GM18526 (cell line): ENCODE results near the gene ADM2.
A peak's percentile ranks its signal among the peaks of the same experiment; 100 is the strongest.

Source experiments
- POLR2A ChIP-seq: IDR thresholded peaks from 3 replicates; pipeline ENCODE4 v1.6.1; 2011; ENCODE audit not compliant: insufficient read length; ENCODE audit errors: extremely low read depth

ADM2 gene

DNA sequence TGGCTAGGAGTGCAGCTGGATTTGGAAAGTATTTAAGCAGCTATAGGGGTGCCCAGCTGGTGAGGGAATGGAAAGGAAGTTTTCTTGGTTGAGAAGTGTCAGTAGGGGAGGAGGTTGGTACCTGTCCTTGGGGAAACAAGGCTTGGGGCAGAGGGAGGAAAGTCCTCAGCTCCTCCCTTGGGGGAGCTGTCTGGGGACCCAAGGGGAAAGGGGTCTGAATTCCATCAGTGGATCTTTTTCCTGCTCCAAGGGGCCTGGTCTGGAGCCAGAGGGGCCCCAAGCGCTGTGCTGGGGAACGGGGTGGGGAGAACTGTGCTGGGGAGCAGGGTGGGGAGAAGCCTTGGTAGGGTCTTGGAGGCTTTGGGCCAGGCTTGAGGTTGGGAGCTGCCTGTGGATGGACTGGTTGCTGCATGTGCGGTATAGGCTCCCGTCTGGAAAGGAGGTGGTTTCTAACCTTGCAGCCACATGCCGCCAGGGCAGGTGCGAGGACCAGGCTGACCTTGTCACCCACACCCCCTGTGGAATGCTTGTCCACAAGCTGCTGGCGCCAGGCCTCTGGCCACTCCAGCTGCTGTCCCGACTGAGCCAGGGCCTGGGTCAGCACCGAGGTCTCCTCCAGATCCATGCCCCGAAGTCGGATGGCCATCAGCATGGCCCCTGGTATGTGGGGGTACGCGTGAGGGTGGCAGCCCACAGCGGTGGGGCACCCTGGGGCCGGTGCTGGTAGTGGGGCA is 47.5 kb downstream of the ADM2 start:
- TF ChIP-seq POLR2A: no peak

GRCh38 chr22:50529416-50529896 is 48.1 kb downstream of the ADM2 start:
- peak; percentile 2 for TF ChIP-seq POLR2A

- peak; percentile 75 for TF ChIP-seq POLR2A
Observed at GRCh38 chr22:50529897-50530579, 48.7 kb downstream of the ADM2 start, which contains the start of gene TYMP. Gene TYMP, minus strand, starts transcription at chr22:50530012. Its CDS starts 303 bp downstream, at chr22:50529709.

DNA sequence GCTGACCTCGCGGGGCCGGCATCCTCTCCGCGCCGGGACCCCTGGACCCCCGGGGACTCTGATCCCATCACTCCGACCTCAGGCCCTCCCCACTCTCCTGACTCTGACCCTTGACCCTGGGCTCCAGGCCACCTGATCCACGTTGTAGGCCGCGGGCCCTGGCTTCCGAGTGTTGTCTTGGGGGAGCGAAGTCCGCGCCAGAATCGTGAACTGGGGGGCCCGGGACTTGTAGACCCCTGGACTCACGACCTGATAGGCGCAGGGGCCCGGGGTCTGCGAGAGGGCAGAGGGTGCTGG is 49.2 kb downstream of the ADM2 start:
- no peak for TF ChIP-seq POLR2A

- TF ChIP-seq POLR2A: peak; percentile 93
Observed at GRCh38 chr22:50530877-50531545, 49.7 kb downstream of the ADM2 start.

GRCh38 chr22:50531546-50531961 is 50.2 kb downstream of the ADM2 start:
- TF ChIP-seq POLR2A: peak; percentile 69

GRCh38 chr22:50531962-50532674 is 50.8 kb downstream of the ADM2 start:
- TF ChIP-seq POLR2A: peak; percentile 48

DNA sequence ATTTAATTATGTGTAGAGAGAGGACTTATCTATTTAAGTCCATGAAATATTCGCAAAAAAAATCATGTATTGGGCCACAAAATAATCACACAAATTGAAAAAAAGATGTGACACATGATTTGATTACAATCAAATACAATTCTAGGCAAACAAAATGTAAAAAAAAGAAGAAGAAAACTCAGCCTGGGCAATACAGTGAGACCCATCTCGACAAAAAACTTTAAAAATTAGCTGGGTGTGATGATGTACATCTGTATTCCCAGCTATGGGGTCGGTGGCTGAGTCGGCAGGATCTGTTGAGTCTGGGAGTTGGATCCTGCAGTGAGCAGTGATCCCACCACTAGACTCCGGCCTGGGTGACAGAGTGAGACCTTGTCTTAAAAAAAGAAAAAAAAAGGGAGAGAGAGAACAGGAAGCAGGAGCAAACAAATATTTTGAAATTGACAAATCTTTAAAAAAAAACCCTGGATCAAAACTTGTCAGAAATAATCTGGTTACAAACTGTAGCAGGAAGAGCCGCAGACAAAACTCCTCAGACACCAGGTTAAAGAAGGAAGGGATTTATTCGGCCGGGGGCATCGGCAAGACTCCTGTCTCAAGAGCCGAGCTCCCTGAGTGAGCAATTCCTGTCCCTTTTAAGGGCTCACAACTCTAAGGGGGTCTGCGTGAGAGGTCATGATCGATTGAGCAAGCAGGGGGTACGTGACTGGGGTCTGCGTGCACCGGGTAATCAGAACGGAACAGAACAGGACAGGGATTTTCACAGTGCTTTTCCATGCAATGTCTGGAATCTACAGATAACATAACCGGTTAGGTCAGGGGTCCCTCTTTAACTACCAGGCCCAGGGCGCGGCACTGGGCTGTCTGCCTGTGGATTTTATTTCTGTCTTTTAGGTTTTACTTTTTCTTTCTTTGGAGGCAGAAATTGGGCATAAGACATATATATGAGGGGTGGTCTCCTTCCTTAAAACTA is 51.8 kb downstream of the ADM2 start:
- no peak for TF ChIP-seq POLR2A

GRCh38 chr22:50535113-50535512 is 53.8 kb downstream of the ADM2 start:
- no peak for TF ChIP-seq POLR2A
